Stimulated activated CD4-positive, alpha-beta T cell treated with anti-CD3 and anti-CD28 coated beads, Interleukin-2, amount 100 ng/mL, for 4 hours (primary cell): Measurements from ENCODE around the gene RAB6B.

ENCODE experiments used
- DNase-seq: peaks from one replicate; pipeline ENCODE4 v3.0.0-alpha.2; 2020; ENCODE audit warnings: low read depth

Gene RAB6B

DNA sequence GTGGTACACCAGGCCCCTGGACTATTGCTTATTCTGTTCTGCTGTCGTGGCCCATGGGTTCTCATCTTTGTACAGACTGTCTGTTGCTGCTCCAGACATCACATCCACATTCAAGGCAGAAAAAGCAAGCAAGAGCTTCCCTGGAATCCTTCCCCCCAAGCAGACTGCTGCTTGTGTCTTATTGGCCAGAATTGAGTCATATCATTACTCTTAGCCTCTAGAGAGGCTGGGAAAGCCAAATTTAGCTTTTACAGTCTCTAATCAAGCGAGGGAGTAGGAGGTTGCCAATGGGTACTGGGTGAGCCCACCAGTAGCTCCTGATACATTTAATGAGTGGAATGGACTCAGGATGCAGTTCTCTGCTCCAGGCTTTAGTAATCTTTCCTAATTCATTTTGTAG lies 39.4 kb downstream of the RAB6B start:
- no peak for DNase-seq

DNA sequence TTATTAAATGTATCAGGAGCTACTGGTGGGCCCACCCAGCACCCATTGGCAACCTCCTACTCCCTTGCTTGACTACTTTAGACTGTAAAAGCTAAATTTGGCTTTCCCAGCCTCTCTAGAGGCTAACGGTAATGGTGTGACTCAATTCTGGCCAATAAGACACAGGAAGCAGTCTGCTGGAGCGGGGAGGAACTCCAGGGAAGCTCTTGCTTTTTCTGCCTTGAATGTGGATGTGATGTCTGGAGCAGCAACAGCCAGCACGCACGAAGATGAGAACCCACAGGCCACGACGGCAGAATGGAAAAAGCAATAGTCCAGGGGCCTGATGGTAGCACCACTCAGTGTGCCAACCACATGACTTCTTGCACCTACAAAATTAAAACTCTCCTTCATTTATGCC lies 39.9 kb downstream of the RAB6B start:
- DNase-seq = no peak

GRCh38 chr3:133855002-133855370 lies 40.7 kb downstream of the RAB6B start:
- DNase-seq = no peak

DNA sequence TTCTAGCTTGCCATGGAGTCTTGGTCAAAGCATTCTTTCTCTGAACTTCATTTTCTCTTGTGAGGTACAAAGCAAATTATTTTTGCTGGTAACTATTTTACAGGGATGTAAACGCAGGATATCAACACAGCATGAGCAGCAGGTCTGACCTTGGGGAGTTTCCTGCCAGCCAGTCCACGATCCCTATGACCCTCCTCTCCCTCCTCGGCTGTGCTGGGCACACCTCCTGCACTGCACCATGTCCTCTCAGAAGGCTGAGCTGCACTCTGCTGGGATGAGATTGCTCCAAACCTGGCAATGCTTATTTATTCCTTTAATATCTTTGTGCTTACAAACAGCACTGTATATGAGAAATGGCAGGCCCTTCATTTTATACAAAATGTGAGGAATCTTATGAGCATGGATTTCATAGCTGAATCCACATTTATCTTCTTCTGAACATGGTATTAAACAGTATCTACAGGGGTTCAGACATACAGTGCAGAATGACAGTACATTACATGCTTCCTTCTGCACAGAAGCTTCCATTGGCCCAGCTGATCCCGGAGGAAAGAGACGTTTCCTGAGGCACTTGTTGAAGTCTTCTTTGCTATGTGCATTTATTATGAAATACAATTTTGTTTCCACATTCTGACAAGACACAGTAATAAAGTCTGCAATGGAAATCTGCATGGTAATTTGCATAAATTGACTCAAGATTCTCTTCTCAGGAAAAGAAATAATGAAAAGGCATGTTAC lies 41.2 kb downstream of the RAB6B start:
- no peak for DNase-seq

- DNase-seq = no peak
These were observed 41.8 kb downstream of the RAB6B start for GRCh38 chr3:133853925-133854227.

DNA sequence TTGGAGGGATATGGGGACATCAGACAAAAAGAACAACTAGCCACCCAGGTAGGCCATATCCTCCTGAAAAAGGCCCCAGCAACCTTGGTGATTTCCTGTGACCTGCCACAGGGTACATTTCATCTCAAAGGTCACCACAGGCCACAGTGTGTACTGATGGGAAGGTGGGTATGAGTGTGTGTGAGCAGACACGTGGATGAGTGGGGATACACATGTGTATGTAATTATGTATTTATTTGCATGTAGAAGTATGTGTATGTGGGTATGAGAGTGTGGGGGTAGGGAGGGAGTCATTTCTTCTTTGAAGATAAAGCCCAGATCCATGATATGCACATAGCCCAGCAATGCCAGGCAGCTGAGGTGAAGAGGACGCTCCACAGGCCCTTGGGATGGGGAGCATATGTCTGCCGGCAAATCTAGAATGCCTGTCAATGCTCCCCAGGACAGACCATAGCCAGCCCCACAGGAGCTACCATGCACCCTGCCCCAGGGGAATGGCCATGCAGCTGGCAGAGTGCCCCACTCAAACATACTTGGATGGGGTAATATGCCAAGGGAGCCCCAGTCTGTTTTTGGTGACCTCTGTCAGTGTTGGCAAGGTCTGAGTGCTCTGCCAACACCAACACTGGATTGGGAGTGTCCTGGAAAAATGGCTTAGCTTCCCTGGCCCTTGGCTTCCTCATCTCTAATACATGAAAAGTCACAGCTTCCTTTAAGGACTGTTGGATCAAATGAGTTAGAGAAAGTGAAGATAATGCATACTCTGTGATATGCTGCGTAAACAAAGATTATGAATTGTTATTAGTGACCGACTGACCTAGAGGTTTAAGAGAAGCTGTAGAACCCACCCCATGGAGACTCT lies 42.4 kb downstream of the RAB6B start:
- DNase-seq = no peak

GRCh38 chr3:133851931-133852330 lies 43.8 kb downstream of the RAB6B start:
- no peak for DNase-seq

DNA sequence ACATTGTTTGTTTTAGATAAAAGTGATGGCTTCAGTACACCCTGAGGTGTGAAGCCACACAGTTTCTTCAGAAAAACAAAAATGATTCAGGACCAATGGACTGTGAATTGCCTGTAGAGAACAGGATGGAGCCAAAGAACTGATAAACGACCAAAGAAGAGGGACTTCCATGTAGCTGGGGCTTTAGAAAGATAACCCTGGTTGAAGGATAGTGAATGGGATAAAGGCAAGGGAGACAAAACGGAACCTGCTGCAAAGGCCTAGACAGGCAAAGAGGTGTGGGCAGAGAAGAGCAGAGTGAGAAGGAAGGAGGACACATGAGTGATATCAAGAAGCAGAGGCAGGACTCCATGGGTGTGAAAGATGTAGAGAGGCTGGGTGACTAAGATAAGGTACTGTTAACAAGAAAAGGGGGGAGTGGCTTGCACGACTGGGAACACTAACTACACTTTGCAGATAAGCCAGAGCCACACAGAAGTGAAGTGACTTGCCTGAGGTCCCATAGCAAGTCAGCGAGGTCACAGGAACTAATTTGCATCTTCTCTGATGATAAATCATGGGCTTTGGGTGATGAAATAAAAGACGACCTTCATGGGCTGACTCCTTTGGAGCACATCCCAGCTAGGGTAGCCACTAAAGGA lies 44.3 kb downstream of the RAB6B start:
- no peak for DNase-seq

- no peak for DNase-seq
These were observed 45.6 kb downstream of the RAB6B start for GRCh38 chr3:133850034-133850433.

- DNase-seq = no peak
These were observed 46.3 kb downstream of the RAB6B start for GRCh38 chr3:133849346-133849745.

DNA sequence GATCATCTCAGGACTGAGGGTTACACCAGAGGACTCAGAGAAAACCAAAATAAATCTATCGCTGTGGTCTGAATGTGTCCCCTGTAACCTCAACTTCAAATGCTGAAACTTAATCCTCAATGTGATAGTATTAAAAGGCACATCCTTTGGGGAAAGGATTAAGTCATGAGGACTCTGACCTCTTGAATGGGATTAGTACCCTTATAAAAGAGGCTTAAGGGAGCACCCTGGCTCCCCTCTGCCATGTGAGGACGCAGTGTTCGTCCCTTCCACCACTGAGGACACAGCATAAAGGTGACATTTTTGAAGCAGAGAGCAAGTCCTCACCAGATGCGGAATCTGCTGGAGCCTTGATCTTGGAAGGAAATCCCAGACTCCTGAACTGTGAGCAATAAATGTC lies 50.6 kb downstream of the RAB6B start:
- no peak for DNase-seq

DNA sequence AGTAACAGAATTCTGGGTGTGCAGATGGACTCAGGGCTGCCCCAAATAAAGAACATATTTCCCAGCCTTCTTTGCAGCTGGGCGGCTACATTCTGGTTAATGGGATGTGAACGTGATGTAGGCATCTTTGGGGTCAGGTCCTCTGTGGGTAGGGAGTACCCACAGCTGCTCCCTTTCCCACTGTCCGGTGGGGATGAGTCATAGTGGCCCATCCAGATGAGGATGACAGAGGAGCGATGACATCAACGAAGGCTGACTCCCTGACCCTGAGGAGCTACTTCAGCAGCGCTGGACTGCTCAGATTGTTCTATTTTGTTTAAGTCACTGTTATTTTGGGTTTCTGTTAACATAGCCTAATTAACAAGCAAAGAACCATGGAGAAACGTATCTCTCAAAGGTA lies 52.0 kb downstream of the RAB6B start:
- no peak for DNase-seq

GRCh38 chr3:133842158-133842557 lies 53.5 kb downstream of the RAB6B start:
- DNase-seq = no peak

DNA sequence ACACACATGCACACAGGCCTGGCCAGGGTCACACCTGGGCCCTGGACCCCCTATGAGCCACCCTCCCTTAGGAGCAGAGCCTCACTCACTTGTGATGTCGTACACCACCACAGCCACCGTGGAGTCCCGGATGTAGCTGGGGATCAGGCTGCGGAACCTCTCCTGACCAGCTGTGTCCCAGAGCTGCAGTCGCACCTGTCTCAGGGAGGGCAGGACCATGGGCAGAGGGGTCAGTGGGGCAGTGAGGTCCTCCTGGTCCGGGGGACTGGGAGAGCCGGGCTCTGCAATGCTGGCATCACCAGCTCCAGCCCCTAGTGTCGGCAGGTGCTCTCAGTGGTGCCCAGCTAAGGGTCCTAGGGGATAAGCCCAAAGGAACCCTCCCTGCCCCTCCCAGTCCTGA lies 54.5 kb downstream of the RAB6B start:
- DNase-seq = no peak

GRCh38 chr3:133840767-133841166 lies 54.9 kb downstream of the RAB6B start:
- no peak for DNase-seq

- no peak for DNase-seq
These were observed 55.5 kb downstream of the RAB6B start for GRCh38 chr3:133840055-133840737.

GRCh38 chr3:133838916-133839800 lies 56.5 kb downstream of the RAB6B start:
- DNase-seq = no peak

GRCh38 chr3:133838296-133838789 lies 57.3 kb downstream of the RAB6B start:
- no peak for DNase-seq

- no peak for DNase-seq
These were observed 58.0 kb downstream of the RAB6B start for GRCh38 chr3:133837487-133838295.

DNA sequence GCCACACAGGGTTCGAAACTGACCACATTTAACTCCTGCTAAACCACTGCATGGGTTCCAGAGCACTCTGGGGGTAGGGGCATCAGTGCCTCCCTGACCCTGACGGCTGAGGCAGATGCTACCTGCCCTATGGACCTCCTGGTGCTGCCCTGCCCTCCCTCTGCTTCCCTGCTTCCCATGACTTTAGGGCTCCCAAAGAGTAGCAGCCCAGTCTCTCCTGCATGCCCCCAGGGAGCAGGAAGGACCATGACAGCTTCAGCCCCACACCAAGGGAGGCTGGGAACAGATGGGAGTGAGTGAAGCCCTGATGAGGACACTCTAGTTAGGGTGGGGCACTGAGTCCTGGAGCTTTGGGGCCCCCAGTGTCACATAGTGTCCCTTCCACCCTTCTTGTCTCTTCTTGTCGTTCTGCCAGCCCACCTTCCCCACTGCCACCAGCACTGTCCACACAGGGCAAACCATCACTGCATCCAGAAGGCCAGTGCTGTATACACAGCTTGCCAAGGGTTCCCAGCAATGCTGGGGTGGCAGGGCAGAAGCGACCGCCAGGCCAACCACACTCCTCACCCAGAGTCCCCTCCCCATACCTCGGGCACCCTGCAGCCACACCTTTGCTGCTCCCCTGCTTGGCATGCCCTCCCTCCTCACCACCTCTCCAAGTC lies 59.1 kb downstream of the RAB6B start:
- DNase-seq = no peak
